HEK293 (cell line): ENCODE data around the gene TNNT2.

Experiments
- CTCF ChIA-PET: fragments of 350-600 bp; formaldehyde crosslinking; extraction: SDS; loops from one replicate; lab custom pipeline; 2021; ENCODE audit warnings: antibody characterized with exemption; lab: Yijun Ruan, JAX
- POLR2A ChIA-PET: fragments of 300-600 bp; formaldehyde crosslinking; extraction: SDS; loops from one replicate; lab custom pipeline; 2020; ENCODE audit warnings: antibody characterized with exemption, inconsistent platforms; lab: Yijun Ruan, JAX
- H3K27ac ChIP-seq: fragments of 200-500 bp; sonication (Bioruptor generic); 2 replicates; pipeline ENCODE4 v1.5.1; 2014; ENCODE audit warnings: low read depth, low read length, control low read depth, inconsistent platforms; ENCODE audit errors: extremely low read depth
- H3K36me3 ChIP-seq, 2 experiments: fragments of 200-500 bp in 1 of 2; sonication (Bioruptor generic) in 1 of 2; 1 replicate in 1 of 2; 2 replicates in 1 of 2; pipeline ENCODE4 v1.5.1; 2014 to 2017; ENCODE audit warnings: inconsistent platforms in 2 of 2, low read length in 2 of 2; ENCODE audit not compliant: control insufficient read depth in 2 of 2, insufficient read depth in 1 of 2
- H3K4me1 ChIP-seq: fragments of 200-500 bp; sonication (Bioruptor generic); 2 replicates; pipeline ENCODE4 v1.5.1; 2014; ENCODE audit warnings: mild to moderate bottlenecking, low read length, inconsistent platforms; ENCODE audit not compliant: control insufficient read depth, insufficient read depth
- H3K4me3 ChIP-seq: 2 replicates; pipeline ENCODE4 v1.5.1; 2011; ENCODE audit warnings: low read depth, mild to moderate bottlenecking, control low read depth, low read length, moderate library complexity
- H3K9me3 ChIP-seq: fragments of 200-500 bp; sonication (Bioruptor generic); 2 replicates; pipeline ENCODE4 v1.5.1; 2014; ENCODE audit warnings: low read depth, low read length, inconsistent platforms; ENCODE audit not compliant: control insufficient read depth, insufficient read depth
- BCL11B ChIP-seq: fragments of 450-650 bp; formaldehyde crosslinking; IDR thresholded peaks from 2 replicates; pipeline ENCODE4 v1.5.1; 2016; ENCODE audit warnings: low read depth, missing biosample characterization, missing genetic modification characterization
- MYNN ChIP-seq: fragments of 450-650 bp; formaldehyde crosslinking; IDR thresholded peaks from 2 replicates; pipeline ENCODE4 v1.5.1; 2016; ENCODE audit warnings: missing biosample characterization, missing genetic modification characterization, borderline replicate concordance
- SALL2 ChIP-seq: fragments of 450-650 bp; formaldehyde crosslinking; IDR thresholded peaks from 2 replicates; pipeline ENCODE4 v1.5.0; 2017; ENCODE audit warnings: missing biosample characterization, mild to moderate bottlenecking, missing genetic modification characterization, borderline replicate concordance
- YY1 ChIP-seq: fragments of 450-650 bp; formaldehyde crosslinking; IDR thresholded peaks from 2 replicates; pipeline ENCODE4 v1.5.1; 2018; ENCODE audit warnings: missing biosample characterization, missing genetic modification characterization
- YY2 ChIP-seq: fragments of 450-650 bp; formaldehyde crosslinking; IDR thresholded peaks from 2 replicates; pipeline ENCODE4 v1.5.1; 2016; ENCODE audit warnings: missing biosample characterization, missing genetic modification characterization
- ZNF10 ChIP-seq: fragments of 450-650 bp; formaldehyde crosslinking; IDR thresholded peaks from 2 replicates; pipeline ENCODE4 v1.5.1; 2017; ENCODE audit warnings: missing biosample characterization, missing genetic modification characterization
- ZNF114 ChIP-seq: fragments of 450-650 bp; formaldehyde crosslinking; IDR thresholded peaks from 2 replicates; pipeline ENCODE4 v1.5.0; 2017; ENCODE audit warnings: missing biosample characterization, missing genetic modification characterization
- ZNF121 ChIP-seq: fragments of 450-650 bp; formaldehyde crosslinking; IDR thresholded peaks from 2 replicates; pipeline ENCODE4 v1.5.1; 2016; ENCODE audit warnings: missing biosample characterization, missing genetic modification characterization
- ZNF138 ChIP-seq: fragments of 450-650 bp; formaldehyde crosslinking; IDR thresholded peaks from 2 replicates; pipeline ENCODE4 v1.5.1; 2016; ENCODE audit warnings: missing biosample characterization, missing genetic modification characterization, borderline replicate concordance
- ZNF155 ChIP-seq: fragments of 450-650 bp; formaldehyde crosslinking; IDR thresholded peaks from 2 replicates; pipeline ENCODE4 v1.5.1; 2016; ENCODE audit warnings: missing biosample characterization, missing genetic modification characterization
- ZNF16 ChIP-seq: fragments of 450-650 bp; formaldehyde crosslinking; IDR thresholded peaks from 2 replicates; pipeline ENCODE4 v1.5.1; 2016; ENCODE audit warnings: low read depth, missing biosample characterization, missing genetic modification characterization
- ZNF2 ChIP-seq: fragments of 450-650 bp; formaldehyde crosslinking; IDR thresholded peaks from 2 replicates; pipeline ENCODE4 v1.5.1; 2016; ENCODE audit warnings: missing biosample characterization, missing genetic modification characterization
- ZNF202 ChIP-seq: fragments of 450-650 bp; formaldehyde crosslinking; IDR thresholded peaks from 2 replicates; pipeline ENCODE4 v1.5.1; 2016; ENCODE audit warnings: missing biosample characterization, missing genetic modification characterization, borderline replicate concordance
- ZNF266 ChIP-seq: fragments of 450-650 bp; formaldehyde crosslinking; IDR thresholded peaks from 2 replicates; pipeline ENCODE4 v1.5.1; 2016; ENCODE audit warnings: missing biosample characterization, missing genetic modification characterization, low read depth
- ZNF324 ChIP-seq: fragments of 450-650 bp; formaldehyde crosslinking; IDR thresholded peaks from 2 replicates; pipeline ENCODE4 v1.5.1; 2016; ENCODE audit warnings: missing biosample characterization, missing genetic modification characterization
- ZNF335 ChIP-seq: fragments of 450-650 bp; formaldehyde crosslinking; conservative IDR thresholded peaks from 2 replicates; pipeline ENCODE4 v1.5.1; 2016; ENCODE audit warnings: missing biosample characterization, missing genetic modification characterization
- ZNF391 ChIP-seq: fragments of 450-650 bp; formaldehyde crosslinking; IDR thresholded peaks from 2 replicates; pipeline ENCODE4 v1.5.1; 2016; ENCODE audit warnings: low read depth, missing biosample characterization, missing genetic modification characterization, borderline replicate concordance
- ZNF433 ChIP-seq: fragments of 450-650 bp; formaldehyde crosslinking; IDR thresholded peaks from 2 replicates; pipeline ENCODE4 v1.5.1; 2016; ENCODE audit warnings: missing biosample characterization, missing genetic modification characterization, low read depth
- ZNF510 ChIP-seq: fragments of 450-650 bp; formaldehyde crosslinking; IDR thresholded peaks from 2 replicates; pipeline ENCODE4 v1.5.1; 2018; ENCODE audit warnings: mild to moderate bottlenecking, missing genetic modification characterization, missing biosample characterization; ENCODE audit not compliant: insufficient replicate concordance
- ZNF585B ChIP-seq: fragments of 450-650 bp; formaldehyde crosslinking; IDR thresholded peaks from 2 replicates; pipeline ENCODE4 v1.5.1; 2016; ENCODE audit warnings: missing biosample characterization, missing genetic modification characterization
- ZNF596 ChIP-seq: fragments of 450-650 bp; IDR thresholded peaks from 2 replicates; pipeline ENCODE4 v1.5.0; 2018; ENCODE audit warnings: missing biosample characterization, mild to moderate bottlenecking, missing genetic modification characterization, moderate library complexity
- ZNF654 ChIP-seq: fragments of 450-650 bp; formaldehyde crosslinking; IDR thresholded peaks from 2 replicates; pipeline ENCODE4 v1.5.1; 2016; ENCODE audit warnings: low read depth, missing biosample characterization, missing genetic modification characterization
- ZNF660 ChIP-seq: fragments of 450-650 bp; IDR thresholded peaks from 2 replicates; pipeline ENCODE4 v1.5.1; 2018; ENCODE audit warnings: missing biosample characterization, mild to moderate bottlenecking, missing genetic modification characterization
- ZNF76 ChIP-seq: fragments of 450-650 bp; formaldehyde crosslinking; IDR thresholded peaks from 2 replicates; pipeline ENCODE4; 2016; ENCODE audit warnings: low read depth, missing biosample characterization, missing genetic modification characterization, borderline replicate concordance
- ZNF777 ChIP-seq: fragments of 450-650 bp; formaldehyde crosslinking; IDR thresholded peaks from 2 replicates; pipeline ENCODE4 v1.5.1; 2017; ENCODE audit warnings: missing biosample characterization, missing genetic modification characterization, borderline replicate concordance
- TF ChIP-seq, protein P1 (sequence below): IDR thresholded peaks from 2 replicates; pipeline ENCODE4 v1.6.1; 2011; ENCODE audit warnings: mild to moderate bottlenecking, low read depth, low read length, borderline replicate concordance
- TF ChIP-seq, protein P2 (sequence below): fragments of 450-650 bp; formaldehyde crosslinking; IDR thresholded peaks from 2 replicates; pipeline ENCODE4 v1.5.1; 2016; ENCODE audit warnings: missing biosample characterization, missing genetic modification characterization, low read depth
- TF ChIP-seq, protein P3 (sequence below): fragments of 450-650 bp; formaldehyde crosslinking; IDR thresholded peaks from 2 replicates; pipeline ENCODE4 v1.5.1; 2016; ENCODE audit warnings: missing biosample characterization, missing genetic modification characterization
- TF ChIP-seq, protein P4 (sequence below): fragments of 450-650 bp; formaldehyde crosslinking; IDR thresholded peaks from 2 replicates; pipeline ENCODE4 v1.5.1; 2016; ENCODE audit warnings: missing biosample characterization, missing genetic modification characterization

Gene TNNT2

DNA sequence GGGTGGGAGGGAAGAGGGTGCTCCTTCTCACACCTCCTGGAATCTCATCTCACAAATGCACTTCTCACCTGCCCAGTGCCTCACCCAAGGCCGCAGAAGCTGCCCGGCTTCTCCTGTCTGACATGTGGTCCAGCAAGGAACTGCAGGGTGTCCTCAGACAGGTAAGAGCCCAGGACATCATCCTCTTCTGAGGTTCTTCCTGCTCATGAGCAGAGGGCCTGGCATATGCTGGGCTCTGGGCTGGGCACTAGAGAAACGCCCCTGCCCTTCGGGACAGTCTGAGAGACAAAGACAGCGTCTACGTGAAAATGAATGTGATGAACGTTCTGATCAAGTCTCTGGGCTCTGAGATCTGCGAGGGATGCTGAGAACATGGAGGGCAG lies 51.8 kb downstream of the TNNT2 start (continued):
- no peak for TF ChIP-seq ZNF16 (tag by site-specific recombination)
- no peak for TF ChIP-seq ZNF121 (tag by site-specific recombination)
- no peak for TF ChIP-seq SALL2 (tag by site-specific recombination)
- TF ChIP-seq, protein P1, sequence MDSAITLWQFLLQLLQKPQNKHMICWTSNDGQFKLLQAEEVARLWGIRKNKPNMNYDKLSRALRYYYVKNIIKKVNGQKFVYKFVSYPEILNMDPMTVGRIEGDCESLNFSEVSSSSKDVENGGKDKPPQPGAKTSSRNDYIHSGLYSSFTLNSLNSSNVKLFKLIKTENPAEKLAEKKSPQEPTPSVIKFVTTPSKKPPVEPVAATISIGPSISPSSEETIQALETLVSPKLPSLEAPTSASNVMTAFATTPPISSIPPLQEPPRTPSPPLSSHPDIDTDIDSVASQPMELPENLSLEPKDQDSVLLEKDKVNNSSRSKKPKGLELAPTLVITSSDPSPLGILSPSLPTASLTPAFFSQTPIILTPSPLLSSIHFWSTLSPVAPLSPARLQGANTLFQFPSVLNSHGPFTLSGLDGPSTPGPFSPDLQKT: no peak
- TF ChIP-seq, protein P2, sequence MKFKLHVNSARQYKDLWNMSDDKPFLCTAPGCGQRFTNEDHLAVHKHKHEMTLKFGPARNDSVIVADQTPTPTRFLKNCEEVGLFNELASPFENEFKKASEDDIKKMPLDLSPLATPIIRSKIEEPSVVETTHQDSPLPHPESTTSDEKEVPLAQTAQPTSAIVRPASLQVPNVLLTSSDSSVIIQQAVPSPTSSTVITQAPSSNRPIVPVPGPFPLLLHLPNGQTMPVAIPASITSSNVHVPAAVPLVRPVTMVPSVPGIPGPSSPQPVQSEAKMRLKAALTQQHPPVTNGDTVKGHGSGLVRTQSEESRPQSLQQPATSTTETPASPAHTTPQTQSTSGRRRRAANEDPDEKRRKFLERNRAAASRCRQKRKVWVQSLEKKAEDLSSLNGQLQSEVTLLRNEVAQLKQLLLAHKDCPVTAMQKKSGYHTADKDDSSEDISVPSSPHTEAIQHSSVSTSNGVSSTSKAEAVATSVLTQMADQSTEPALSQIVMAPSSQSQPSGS (tag by site-specific recombination): no peak
- no peak for TF ChIP-seq MYNN (tag by site-specific recombination)
- TF ChIP-seq ZNF510 (tag by site-specific recombination): no peak
- TF ChIP-seq, protein P3, sequence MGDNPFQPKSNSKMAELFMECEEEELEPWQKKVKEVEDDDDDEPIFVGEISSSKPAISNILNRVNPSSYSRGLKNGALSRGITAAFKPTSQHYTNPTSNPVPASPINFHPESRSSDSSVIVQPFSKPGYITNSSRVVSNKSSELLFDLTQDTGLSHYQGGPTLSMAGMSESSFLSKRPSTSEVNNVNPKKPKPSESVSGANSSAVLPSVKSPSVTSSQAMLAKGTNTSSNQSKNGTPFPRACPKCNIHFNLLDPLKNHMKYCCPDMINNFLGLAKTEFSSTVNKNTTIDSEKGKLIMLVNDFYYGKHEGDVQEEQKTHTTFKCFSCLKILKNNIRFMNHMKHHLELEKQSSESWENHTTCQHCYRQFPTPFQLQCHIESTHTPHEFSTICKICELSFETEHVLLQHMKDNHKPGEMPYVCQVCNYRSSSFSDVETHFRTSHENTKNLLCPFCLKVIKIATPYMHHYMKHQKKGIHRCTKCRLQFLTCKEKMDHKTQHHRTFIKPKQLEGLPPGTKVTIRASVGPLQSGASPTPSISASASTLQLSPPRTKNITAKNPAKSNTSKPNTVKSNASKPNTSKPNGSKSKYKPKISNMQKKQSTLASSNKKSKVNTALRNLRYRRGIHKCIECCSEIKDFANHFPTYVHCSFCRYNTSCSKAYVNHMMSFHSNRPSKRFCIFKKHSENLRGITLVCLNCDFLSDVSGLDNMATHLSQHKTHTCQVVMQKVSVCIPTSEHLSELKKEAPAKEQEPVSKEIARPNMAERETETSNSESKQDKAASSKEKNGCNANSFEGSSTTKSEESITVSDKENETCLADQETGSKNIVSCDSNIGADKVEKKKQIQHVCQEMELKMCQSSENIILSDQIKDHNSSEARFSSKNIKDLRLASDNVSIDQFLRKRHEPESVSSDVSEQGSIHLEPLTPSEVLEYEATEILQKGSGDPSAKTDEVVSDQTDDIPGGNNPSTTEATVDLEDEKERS (tag by site-specific recombination): no peak
- TF ChIP-seq BCL11B (tag by site-specific recombination): no peak

DNA sequence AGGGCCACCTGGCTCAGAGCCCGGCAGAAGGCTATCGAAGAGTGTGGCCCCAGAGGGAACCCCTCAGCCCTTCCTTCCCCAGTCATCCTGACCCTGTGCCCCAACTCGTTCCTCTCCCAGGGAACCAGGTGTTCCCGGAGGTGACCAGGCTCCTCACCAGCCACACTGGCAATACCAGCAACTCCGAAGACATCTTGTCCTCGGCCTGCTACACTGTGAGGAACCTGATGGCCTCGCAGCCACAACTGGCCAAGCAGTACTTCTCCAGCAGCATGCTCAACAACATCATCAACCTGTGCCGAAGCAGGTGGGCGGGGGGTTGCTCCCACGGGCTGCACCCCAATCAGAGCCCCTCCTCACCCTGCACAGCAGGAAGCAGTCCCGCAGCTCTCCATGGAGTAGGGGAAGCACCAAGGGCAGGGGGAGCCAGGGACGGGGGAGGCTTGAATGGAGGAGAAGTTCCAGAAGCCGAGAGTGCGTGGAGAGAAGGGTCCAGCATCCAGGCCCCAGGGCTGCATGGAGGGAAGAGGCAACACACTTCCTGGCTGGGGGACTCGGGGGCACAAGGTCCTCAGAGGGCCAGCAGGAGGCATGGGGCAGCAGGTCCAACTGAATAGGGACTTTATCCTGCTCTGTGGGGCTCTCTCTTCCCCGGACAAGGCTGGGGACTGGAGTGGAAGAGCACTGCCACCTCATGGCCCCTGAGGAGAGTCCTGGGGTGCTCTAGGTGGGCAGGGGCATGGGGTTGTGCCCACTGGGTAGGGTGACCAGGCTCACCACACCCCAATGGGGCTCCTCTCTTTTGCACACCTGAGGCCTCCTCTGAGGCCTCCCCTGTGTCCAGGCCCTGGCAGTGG lies 52.4 kb downstream of the TNNT2 start:
- H3K4me1 ChIP-seq: no peaks in the 10 kb centered on the region
- POLR2A ChIA-PET: no interaction called here
- TF ChIP-seq ZNF585B (tag by site-specific recombination) (no peak), YY1 (tag by site-specific recombination) (no peak), ZNF660 (no peak), ZNF654 (tag by site-specific recombination) (no peak), ZNF266 (tag by site-specific recombination) (no peak), ZNF335 (tag by site-specific recombination) (no peak), YY2 (tag by site-specific recombination) (no peak), ZNF202 (no peak), ZNF433 (tag by site-specific recombination) (no peak), ZNF10 (tag by site-specific recombination) (no peak), ZNF324 (no peak), ZNF114 (tag by site-specific recombination) (no peak), ZNF155 (no peak), ZNF138 (no peak), ZNF2 (tag by site-specific recombination) (no peak), ZNF777 (no peak), ZNF596 (tag by site-specific recombination) (no peak), ZNF76 (tag by site-specific recombination) (no peak), ZNF391 (no peak)
- TF ChIP-seq, protein P4, sequence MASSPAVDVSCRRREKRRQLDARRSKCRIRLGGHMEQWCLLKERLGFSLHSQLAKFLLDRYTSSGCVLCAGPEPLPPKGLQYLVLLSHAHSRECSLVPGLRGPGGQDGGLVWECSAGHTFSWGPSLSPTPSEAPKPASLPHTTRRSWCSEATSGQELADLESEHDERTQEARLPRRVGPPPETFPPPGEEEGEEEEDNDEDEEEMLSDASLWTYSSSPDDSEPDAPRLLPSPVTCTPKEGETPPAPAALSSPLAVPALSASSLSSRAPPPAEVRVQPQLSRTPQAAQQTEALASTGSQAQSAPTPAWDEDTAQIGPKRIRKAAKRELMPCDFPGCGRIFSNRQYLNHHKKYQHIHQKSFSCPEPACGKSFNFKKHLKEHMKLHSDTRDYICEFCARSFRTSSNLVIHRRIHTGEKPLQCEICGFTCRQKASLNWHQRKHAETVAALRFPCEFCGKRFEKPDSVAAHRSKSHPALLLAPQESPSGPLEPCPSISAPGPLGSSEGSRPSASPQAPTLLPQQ (tag by site-specific recombination): no peak
- TF ChIP-seq, all 188 proteins: peak for 0
- CTCF ChIA-PET: no interaction called here
- no peak overlapping the region for H3K27ac ChIP-seq
- H3K36me3 ChIP-seq: no peaks in the 10 kb centered on the region
- no peak overlapping the region for H3K4me3 ChIP-seq
- no peaks in the 10 kb centered on the region for H3K9me3 ChIP-seq
